Activated CD4-positive, alpha-beta T cell treated with anti-CD3 and anti-CD28 coated beads, Interleukin-2, amount 50 U/mL, for 48 hours (primary cell): ENCODE measurements around the gene CALM3.
"Not testable (repeated sequence)": the region's sequence is repeated elsewhere in the genome, so short reads cannot be mapped to it uniquely, and the experiment has no call there.

Experiments
- DNase-seq, 2 experiments: peaks; one replicate each; pipeline ENCODE4 v3.0.0-alpha.2; 2020

CALM3 gene

GRCh38 chr19:46616631-46617322 lies 15.6 kb downstream of the CALM3 start:
- DNase-seq, result peak; percentile 80 to 86

DNA sequence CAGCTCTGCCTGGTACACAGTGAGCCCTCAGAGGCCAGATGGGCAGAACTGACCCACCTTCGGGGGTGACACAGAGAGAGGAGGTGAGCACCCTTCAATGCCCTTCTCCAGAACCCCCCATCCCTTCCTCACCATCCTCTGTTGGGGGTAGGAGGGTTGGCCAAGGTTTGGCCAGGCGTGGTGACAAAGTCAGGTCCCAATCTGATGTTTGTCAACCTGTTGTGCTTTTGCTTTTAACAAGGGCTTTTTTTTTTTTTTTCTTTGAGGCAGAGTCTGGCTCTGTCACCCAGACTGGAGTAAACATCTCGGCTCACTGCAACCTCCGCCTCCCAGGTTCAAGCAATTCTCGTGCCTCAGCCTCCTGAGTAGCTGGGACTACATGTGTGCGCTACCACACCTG lies 16.5 kb downstream of the CALM3 start:
- DNase-seq, result no peak

- no peak for DNase-seq
These were observed 17.6 kb downstream of the CALM3 start for GRCh38 chr19:46618670-46619231.

- DNase-seq, result no peak
These were observed 19.1 kb downstream of the CALM3 start for GRCh38 chr19:46620267-46620666.

- no peak for DNase-seq
These were observed 19.6 kb downstream of the CALM3 start for GRCh38 chr19:46620716-46621115.

- no peak for DNase-seq
These were observed 20.3 kb downstream of the CALM3 start for GRCh38 chr19:46621191-46622117.

DNA sequence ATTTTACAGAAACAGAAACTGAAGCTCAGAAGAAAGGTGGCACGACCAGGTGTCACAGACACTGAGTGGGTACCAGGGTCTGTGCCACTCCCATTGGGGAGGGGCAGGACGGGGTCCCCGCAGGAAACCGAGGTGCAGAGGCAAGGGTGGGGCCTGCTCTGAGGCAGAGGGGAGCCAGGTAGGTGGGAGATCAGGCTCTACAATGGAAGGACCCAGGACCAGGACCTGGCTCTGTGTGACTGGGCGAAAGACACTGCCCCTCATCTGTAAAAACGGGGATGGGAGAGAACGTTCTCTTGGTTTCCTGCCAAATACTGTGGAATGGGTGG lies 21.0 kb downstream of the CALM3 start:
- no peak for DNase-seq

DNA sequence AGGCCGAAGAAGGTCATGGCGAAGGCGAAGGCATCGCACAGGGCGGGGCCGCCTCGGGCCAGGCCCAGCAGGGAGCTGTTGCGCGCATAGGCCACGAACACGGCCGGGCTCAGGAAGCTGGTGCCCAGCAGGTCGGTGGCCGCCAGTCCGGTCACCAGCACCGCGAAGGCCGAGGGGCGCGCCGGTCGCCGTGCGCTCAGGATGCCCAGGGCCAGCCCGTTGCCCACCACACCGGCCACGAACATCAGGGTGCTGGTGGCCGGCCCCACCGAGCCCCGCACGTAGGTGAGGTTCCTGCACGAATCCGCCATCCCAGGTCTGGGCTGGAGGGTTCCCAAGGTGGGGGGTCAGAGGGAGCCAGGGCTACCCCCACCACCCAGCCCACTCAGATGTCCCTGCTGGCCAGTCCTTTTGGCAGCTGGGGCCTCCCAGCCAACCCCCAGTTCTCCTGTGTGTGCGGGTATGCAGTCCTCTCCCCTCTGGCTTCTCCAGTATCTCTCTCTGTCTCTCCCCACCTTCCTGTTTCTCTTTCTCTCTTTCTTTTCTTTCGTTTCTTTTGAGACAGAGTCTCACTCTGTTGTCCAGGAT lies 22.9 kb downstream of the CALM3 start:
- no peak for DNase-seq

DNA sequence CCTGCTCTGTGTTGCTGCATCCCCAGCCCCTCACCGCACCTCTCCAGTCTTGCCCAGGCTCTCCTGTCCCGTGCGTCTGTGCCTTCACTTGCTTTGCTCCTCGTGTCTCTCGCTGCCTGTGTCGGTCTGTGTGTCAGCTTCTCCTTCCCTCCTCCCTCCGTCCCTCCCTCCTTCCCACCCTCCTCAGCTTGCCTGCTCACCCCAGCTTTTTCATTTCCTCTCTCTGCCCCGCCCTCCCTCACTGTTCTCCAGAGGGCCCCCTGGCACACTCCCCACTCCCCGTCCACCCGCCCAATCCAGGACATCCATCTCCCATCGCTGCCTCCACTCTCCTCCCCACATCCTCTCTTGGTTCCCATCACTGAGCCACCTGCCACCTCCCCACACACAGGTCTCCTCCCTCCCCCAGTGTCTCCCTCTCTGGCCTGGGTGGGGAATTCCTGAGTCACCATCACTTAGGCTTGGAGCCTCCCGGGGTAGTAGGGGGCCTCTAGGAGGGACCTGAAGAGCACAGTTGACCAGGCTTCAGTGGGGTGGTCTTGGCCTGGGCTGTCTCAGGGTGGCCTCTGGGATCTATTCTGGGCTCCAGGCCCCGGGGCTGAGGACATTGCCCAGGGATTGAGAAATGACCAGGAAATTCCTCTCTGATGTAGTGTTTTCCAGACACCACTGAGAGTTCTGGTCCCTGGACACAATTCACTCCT lies 24.0 kb downstream of the CALM3 start, which contains the start of gene PTGIR:
Gene PTGIR (minus strand): TSS at position 132 of the 704 bp plus-strand sequence. CDS start 864 bp downstream, outside the sequence.
- peak; percentile 66 to 76 for DNase-seq

GRCh38 chr19:46625731-46626130 lies 24.6 kb downstream of the CALM3 start:
- DNase-seq, result no peak

DNA sequence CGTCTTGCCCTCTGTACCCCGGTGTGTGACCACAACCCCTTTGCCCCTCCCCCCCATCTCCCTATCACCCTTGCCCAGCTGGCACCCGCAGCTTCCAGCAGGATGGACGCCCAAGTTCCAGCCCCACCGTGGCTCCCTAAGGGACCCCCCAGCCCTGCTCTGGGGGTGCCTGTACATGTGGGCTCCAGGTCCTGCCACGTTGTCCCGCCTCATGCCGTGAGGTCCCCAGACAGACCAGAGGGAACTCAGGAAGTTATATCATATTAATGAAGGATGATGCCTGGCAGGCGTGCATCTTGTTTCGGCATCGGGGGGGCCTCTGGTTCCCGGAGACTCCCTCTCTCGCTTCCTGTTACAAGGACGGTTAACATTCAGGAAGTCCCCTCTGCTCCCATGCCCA lies 25.3 kb downstream of the CALM3 start:
- DNase-seq, result no peak

GRCh38 chr19:46628970-46629369 lies 27.8 kb downstream of the CALM3 start:
- DNase-seq, result not testable (repeated sequence)

DNA sequence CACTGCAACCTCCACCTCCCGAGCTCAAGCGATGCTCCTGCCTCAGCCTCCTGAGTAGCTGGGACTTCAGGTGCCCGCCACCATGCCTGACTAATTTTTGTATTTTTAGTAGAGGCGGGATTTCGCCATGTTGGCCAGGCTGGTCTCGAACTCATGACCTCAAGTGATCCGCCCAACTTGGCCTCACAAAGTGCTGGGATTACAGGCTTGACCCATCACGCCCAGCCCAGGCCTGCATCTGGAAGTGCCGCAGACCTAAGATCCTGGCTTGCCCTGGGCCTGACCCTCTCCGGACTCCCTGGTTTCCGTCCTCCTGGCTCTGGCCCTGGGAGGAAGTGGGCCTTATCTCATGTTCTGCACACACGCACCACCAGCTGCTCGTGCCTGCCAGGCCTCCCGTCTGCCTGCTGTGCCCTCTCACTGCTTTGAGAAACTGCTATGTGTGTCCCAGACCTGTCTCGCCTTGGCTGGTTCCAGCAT lies 28.5 kb downstream of the CALM3 start:
- DNase-seq, result no peak

DNA sequence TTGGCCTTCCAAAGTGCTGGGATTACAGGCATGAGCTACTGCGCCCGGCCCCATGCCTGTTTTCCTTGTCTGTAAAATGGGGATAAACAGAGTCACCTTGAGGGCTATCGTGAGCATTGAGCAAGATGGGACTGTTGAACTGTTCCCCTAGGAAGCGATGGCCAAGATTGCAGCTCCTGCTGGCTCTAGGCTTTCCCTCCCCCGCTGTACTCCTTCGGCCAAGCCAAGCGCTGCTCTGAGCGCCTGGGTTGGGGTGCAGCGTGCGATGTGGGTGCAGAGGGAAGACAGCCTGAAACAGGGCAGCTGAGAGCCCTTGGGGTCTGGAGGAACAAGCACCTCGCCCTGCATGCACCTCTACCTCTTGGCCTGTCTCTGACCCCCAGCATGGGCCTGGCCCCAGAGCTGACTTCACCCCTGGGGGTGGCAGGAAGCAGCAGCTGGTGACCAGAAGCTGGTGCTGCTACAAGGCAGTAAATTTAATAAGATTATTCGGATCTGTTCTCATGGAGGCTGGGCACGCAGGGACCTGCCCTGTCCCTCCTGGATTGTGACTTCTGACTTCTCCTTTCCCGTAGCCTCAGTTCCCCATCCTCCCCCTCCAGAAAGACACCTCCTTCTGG lies 29.6 kb downstream of the CALM3 start:
- DNase-seq, result no peak

DNA sequence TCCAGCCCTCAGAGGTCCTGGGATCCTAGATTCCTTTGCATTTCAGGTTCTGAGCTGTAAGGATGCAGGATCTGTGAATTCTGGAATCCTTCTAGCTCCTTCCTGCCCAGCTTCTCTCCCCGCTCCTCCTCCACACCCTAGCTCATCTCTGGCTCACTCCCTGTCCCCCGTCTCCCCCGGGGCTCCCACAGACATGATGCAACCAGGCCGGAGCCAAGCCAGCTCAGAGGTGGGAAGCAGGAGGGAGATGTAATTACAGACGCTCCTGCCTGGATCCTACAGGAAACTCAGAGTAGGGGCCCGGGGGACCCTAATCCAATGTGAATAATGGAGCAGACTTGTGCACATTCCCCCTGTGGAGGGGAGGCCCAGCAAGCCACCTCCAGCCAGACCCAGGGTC lies 30.4 kb downstream of the CALM3 start:
- no peak for DNase-seq

- no peak for DNase-seq
These were observed 32.0 kb downstream of the CALM3 start for GRCh38 chr19:46633130-46633529.

GRCh38 chr19:46634045-46634655 lies 33.0 kb downstream of the CALM3 start:
- DNase-seq, result peak; percentile 99

GRCh38 chr19:46634656-46635218 lies 33.6 kb downstream of the CALM3 start:
- no peak for DNase-seq

DNA sequence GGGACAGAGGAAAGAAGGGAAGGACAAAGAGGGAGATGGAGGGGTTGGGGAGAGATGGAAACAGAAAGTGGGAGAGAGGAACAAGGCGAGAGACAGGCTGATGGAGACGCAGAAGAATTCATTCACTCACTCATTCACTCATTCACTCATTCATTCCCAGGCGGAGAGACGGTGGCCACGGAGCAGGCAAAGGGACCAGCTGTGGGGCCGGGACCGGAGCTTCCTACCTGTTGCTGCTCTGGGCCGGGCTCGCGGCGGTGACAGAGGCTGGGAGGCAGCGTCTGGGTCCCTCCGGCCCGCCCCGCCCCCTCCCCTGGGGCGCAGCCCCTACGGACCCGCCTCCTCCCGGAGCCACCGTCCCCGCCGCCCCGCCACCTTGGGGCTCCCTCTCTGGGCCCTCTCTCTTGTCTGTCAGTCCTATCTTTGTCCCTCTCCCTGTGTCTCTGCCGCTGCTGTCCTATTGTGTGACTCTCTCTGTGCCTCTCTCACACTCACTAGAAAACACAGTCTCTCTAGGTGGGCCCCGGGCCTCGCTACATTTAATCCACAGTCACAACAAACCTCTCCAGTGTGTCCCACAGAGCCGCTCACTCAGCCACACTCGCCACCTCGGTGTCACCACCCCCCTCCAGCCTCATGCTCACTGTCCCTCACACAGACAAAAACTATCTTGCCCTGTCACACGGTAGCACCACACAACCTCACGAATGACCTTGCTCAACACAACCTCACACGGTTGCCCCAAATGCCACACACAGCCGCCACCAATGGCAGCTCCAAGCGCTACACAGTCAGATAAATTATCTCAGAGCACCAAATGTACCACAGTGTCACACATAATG lies 35.0 kb downstream of the CALM3 start, which contains the start of gene GNG8:
Gene GNG8 (minus strand): TSS at position 283 of the 842 bp plus-strand sequence. CDS start 1,520 bp downstream, outside the sequence.
- peak in 1 of 2 experiments; percentile 45 for DNase-seq

- DNase-seq, result no peak
These were observed 36.1 kb downstream of the CALM3 start for GRCh38 chr19:46637224-46637623.
